ENCODE measurements around the gene PITX2. TPM values are rescaled to one million over a fixed set of nuclear protein-coding genes. Genes with fewer than 3 reads are reported as not detected.

PITX2 gene
- total and polyA plus RNA-seq, 10 of the 15 experiments (the other 5 are each of a cell fraction or from before 2014, with no cell fraction given), result not detected

DNA sequence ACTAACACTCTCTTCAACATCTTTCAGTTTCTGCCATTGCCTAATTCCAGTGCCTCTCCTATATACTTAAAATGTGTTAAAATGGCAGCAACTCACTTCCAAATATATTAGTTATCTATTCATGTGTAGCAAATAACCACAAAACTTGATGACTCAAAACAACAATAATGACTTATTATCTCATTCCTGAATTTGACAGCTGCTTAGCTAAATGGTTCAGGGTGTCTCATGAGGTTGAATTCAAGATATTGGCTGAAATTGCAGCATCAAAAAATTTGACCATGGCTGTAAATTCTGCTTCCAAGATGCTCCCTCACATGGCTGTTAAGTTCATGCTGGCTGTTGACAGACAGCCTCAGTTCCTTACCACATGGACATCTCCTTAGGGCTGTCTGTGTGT, 25.3 kb downstream of the PITX2 start:
- Histone ChIP-seq H3K27me3 (replicated peaks in 1 of 2; ENCODE audit: control insufficient read depth in 2 of 2, insufficient read depth in 2 of 2, low read length in 1 of 2) (no peaks in the 10 kb centered on the region), H3K36me3 (ENCODE audit: control insufficient read depth in 2 of 2, insufficient read depth in 2 of 2, low read length in 1 of 2) (no peaks in the 10 kb centered on the region), H3K4me1 (ENCODE audit: control insufficient read depth, insufficient read depth, low read length) (no peaks in the 10 kb centered on the region), H3K4me2 (ENCODE audit: control insufficient read depth, insufficient read depth) (no peak overlapping the region), H3K9ac (ENCODE audit: control insufficient read depth, insufficient read depth, low read length) (no peak overlapping the region), H4K20me1 (ENCODE audit: control insufficient read depth, insufficient read depth) (no peaks in the 10 kb centered on the region), H3K27ac (ENCODE audit: control insufficient read depth, insufficient read depth) (no peak overlapping the region), H2AFZ (ENCODE audit: control insufficient read depth, low read depth, low read length) (no peak overlapping the region), H3K79me2 (ENCODE audit: control insufficient read depth, insufficient read depth, low read length) (no peaks in the 10 kb centered on the region), H3K4me3 (no peak overlapping the region), H3K9me3 (replicated peaks; ENCODE audit: control insufficient read depth, insufficient read depth, low read length) (no peaks in the 10 kb centered on the region)
- CTCF ChIA-PET, result no interaction called here
- SMC1A ChIA-PET (ENCODE audit: uncharacterized antibody, unreplicated experiment), result no interaction called here
- intact Hi-C loops (cut with micrococcal nuclease; ENCODE audit: unreplicated experiment) (no loop called here), in situ Hi-C loops (cut with MboI) (no loop called here)
- ATAC-seq (no peak), DNase-seq (ENCODE audit: low read depth, low spot score) (no peak), FAIRE-seq (no peak)
- POLR2A ChIA-PET, result no interaction called here
- BruUV-seq (replicated peaks), result no TSS peak
- RAD21 ChIA-PET (ENCODE audit: unreplicated experiment), result no interaction called here
- no peak for TF ChIP-seq ZNF274 (IDR thresholded peaks at IDR 0.05; ENCODE audit: insufficient read depth, insufficient read length)
- TF ChIP-seq NRF1 (conservative IDR thresholded peaks at IDR 0.05; ENCODE audit: low read depth, low read length), result no peak
- no peak for TF ChIP-seq BACH1 (IDR thresholded peaks at IDR 0.05; ENCODE audit: borderline replicate concordance)
- TF ChIP-seq ATF3 (IDR thresholded peaks at IDR 0.05; ENCODE audit: borderline replicate concordance, extremely low read depth, low read depth, low read length), result no peak
- TF ChIP-seq RBBP5 (conservative IDR thresholded peaks at IDR 0.05), result no peak
- no peak for TF ChIP-seq IKZF1 (conservative IDR thresholded peaks at IDR 0.05)
- TF ChIP-seq CBX3 (IDR thresholded peaks at IDR 0.05; ENCODE audit: borderline replicate concordance, low read depth), result no peak
- TF ChIP-seq RCOR1 (conservative IDR thresholded peaks at IDR 0.05; ENCODE audit: low read depth, low read length), result no peak
- no peak for TF ChIP-seq TBL1XR1 (IDR thresholded peaks at IDR 0.05; ENCODE audit: low read depth, low read length)
- TF ChIP-seq, protein P1, sequence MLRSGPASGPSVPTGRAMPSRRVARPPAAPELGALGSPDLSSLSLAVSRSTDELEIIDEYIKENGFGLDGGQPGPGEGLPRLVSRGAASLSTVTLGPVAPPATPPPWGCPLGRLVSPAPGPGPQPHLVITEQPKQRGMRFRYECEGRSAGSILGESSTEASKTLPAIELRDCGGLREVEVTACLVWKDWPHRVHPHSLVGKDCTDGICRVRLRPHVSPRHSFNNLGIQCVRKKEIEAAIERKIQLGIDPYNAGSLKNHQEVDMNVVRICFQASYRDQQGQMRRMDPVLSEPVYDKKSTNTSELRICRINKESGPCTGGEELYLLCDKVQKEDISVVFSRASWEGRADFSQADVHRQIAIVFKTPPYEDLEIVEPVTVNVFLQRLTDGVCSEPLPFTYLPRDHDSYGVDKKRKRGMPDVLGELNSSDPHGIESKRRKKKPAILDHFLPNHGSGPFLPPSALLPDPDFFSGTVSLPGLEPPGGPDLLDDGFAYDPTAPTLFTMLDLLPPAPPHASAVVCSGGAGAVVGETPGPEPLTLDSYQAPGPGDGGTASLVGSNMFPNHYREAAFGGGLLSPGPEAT (IDR thresholded peaks at IDR 0.05; ENCODE audit: low read depth), result no peak
- TF ChIP-seq, protein P2, sequence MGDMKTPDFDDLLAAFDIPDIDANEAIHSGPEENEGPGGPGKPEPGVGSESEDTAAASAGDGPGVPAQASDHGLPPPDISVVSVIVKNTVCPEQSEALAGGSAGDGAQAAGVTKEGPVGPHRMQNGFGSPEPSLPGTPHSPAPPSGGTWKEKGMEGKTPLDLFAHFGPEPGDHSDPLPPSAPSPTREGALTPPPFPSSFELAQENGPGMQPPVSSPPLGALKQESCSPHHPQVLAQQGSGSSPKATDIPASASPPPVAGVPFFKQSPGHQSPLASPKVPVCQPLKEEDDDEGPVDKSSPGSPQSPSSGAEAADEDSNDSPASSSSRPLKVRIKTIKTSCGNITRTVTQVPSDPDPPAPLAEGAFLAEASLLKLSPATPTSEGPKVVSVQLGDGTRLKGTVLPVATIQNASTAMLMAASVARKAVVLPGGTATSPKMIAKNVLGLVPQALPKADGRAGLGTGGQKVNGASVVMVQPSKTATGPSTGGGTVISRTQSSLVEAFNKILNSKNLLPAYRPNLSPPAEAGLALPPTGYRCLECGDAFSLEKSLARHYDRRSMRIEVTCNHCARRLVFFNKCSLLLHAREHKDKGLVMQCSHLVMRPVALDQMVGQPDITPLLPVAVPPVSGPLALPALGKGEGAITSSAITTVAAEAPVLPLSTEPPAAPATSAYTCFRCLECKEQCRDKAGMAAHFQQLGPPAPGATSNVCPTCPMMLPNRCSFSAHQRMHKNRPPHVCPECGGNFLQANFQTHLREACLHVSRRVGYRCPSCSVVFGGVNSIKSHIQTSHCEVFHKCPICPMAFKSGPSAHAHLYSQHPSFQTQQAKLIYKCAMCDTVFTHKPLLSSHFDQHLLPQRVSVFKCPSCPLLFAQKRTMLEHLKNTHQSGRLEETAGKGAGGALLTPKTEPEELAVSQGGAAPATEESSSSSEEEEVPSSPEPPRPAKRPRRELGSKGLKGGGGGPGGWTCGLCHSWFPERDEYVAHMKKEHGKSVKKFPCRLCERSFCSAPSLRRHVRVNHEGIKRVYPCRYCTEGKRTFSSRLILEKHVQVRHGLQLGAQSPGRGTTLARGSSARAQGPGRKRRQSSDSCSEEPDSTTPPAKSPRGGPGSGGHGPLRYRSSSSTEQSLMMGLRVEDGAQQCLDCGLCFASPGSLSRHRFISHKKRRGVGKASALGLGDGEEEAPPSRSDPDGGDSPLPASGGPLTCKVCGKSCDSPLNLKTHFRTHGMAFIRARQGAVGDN (IDR thresholded peaks at IDR 0.05), result no peak
- TF ChIP-seq TARDBP (IDR thresholded peaks at IDR 0.05; ENCODE audit: borderline replicate concordance), result no peak
- TF ChIP-seq, protein P3, sequence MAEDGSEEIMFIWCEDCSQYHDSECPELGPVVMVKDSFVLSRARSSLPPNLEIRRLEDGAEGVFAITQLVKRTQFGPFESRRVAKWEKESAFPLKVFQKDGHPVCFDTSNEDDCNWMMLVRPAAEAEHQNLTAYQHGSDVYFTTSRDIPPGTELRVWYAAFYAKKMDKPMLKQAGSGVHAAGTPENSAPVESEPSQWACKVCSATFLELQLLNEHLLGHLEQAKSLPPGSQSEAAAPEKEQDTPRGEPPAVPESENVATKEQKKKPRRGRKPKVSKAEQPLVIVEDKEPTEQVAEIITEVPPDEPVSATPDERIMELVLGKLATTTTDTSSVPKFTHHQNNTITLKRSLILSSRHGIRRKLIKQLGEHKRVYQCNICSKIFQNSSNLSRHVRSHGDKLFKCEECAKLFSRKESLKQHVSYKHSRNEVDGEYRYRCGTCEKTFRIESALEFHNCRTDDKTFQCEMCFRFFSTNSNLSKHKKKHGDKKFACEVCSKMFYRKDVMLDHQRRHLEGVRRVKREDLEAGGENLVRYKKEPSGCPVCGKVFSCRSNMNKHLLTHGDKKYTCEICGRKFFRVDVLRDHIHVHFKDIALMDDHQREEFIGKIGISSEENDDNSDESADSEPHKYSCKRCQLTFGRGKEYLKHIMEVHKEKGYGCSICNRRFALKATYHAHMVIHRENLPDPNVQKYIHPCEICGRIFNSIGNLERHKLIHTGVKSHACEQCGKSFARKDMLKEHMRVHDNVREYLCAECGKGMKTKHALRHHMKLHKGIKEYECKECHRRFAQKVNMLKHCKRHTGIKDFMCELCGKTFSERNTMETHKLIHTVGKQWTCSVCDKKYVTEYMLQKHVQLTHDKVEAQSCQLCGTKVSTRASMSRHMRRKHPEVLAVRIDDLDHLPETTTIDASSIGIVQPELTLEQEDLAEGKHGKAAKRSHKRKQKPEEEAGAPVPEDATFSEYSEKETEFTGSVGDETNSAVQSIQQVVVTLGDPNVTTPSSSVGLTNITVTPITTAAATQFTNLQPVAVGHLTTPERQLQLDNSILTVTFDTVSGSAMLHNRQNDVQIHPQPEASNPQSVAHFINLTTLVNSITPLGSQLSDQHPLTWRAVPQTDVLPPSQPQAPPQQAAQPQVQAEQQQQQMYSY (CRISPR knock-in tag; IDR thresholded peaks at IDR 0.05), result no peak
- no peak for TF ChIP-seq RAD51 (IDR thresholded peaks at IDR 0.05)
- no peak for TF ChIP-seq SP1 (IDR thresholded peaks at IDR 0.05; ENCODE audit: low read depth, low read length)
- no peak for TF ChIP-seq SIX5 (IDR thresholded peaks at IDR 0.05; ENCODE audit: low read depth, low read length, severe bottlenecking)
